ENCODE data around the gene RPL13.

RPL13 gene

GRCh38 chr16:89577055-89577759 lies 16.7 kb downstream of the RPL13 start:
- no peaks in the 10 kb centered on the region for H3K27me3 ChIP-seq (ENCODE audit: low read length)

GRCh38 chr16:89579351-89579750 lies 18.9 kb downstream of the RPL13 start:
- no peaks in the 10 kb centered on the region for H3K9me2 ChIP-seq (replicated peaks; ENCODE audit: insufficient read depth, low read length)
- H3K9ac ChIP-seq (ENCODE audit: low read length), result no peak overlapping the region
- no peaks in the 10 kb centered on the region for H3K27me3 ChIP-seq (ENCODE audit: low read length)
- no peak overlapping the region for H3K4me2 ChIP-seq (ENCODE audit: low read depth, low read length, poor library complexity, severe bottlenecking)
- no peaks in the 10 kb centered on the region for H3K36me3 ChIP-seq (ENCODE audit: low read length)
- TF ChIP-seq EZH2phosphoT487 (conservative IDR thresholded peaks at IDR 0.05; ENCODE audit: low read length) (no peak), CTCF (IDR thresholded peaks at IDR 0.05; ENCODE audit: insufficient read depth, low read length, poor library complexity, severe bottlenecking) (no peak)
- H3K4me3 ChIP-seq (ENCODE audit: insufficient read depth, low read length, poor library complexity, severe bottlenecking), result no peak overlapping the region
- no peaks in the 10 kb centered on the region for H3K9me3 ChIP-seq (ENCODE audit: insufficient read depth, low read length)
- no peak overlapping the region for H3K27ac ChIP-seq (ENCODE audit: low read depth, low read length)
- H3F3A ChIP-seq (ENCODE audit: insufficient read depth), result no peaks in the 10 kb centered on the region
- H3K79me2 ChIP-seq (ENCODE audit: insufficient read depth, low read length), result no peaks in the 10 kb centered on the region
- no peaks in the 10 kb centered on the region for H4K20me1 ChIP-seq (ENCODE audit: low read depth, low read length)
- H2AFZ ChIP-seq (ENCODE audit: low read depth, low read length, severe bottlenecking), result no peak overlapping the region

More at GRCh38 chr16:89577055-89577759, 16.7 kb downstream of the RPL13 start:
- no peaks in the 10 kb centered on the region for H3K9me3 ChIP-seq (ENCODE audit: insufficient read depth, low read length)
- no peaks in the 10 kb centered on the region for H4K20me1 ChIP-seq (ENCODE audit: low read depth, low read length)
- TF ChIP-seq CTCF (IDR thresholded peaks at IDR 0.05; ENCODE audit: insufficient read depth, low read length, poor library complexity, severe bottlenecking) (no peak), EZH2phosphoT487 (conservative IDR thresholded peaks at IDR 0.05; ENCODE audit: low read length) (no peak)
- H3K9ac ChIP-seq (ENCODE audit: low read length), result no peak overlapping the region
- H3K4me3 ChIP-seq (ENCODE audit: insufficient read depth, low read length, poor library complexity, severe bottlenecking), result no peak overlapping the region
- H3K9me2 ChIP-seq (replicated peaks; ENCODE audit: insufficient read depth, low read length), result no peaks in the 10 kb centered on the region
- H3K79me2 ChIP-seq (ENCODE audit: insufficient read depth, low read length), result no peaks in the 10 kb centered on the region
- no peak overlapping the region for H2AFZ ChIP-seq (ENCODE audit: low read depth, low read length, severe bottlenecking)
- H3F3A ChIP-seq (ENCODE audit: insufficient read depth), result no peaks in the 10 kb centered on the region
- no peak overlapping the region for H3K4me2 ChIP-seq (ENCODE audit: low read depth, low read length, poor library complexity, severe bottlenecking)
- no peak overlapping the region for H3K27ac ChIP-seq (ENCODE audit: low read depth, low read length)
- H3K36me3 ChIP-seq (ENCODE audit: low read length), result no peaks in the 10 kb centered on the region

GRCh38 chr16:89581045-89581695 lies 20.7 kb downstream of the RPL13 start:
- no peaks in the 10 kb centered on the region for H3F3A ChIP-seq (ENCODE audit: insufficient read depth)
- no peaks in the 10 kb centered on the region for H3K79me2 ChIP-seq (ENCODE audit: insufficient read depth, low read length)
- H3K9ac ChIP-seq (ENCODE audit: low read length), result no peak overlapping the region
- no peaks in the 10 kb centered on the region for H3K36me3 ChIP-seq (ENCODE audit: low read length)
- H3K27me3 ChIP-seq (ENCODE audit: low read length), result no peaks in the 10 kb centered on the region
- TF ChIP-seq CTCF (IDR thresholded peaks at IDR 0.05; ENCODE audit: insufficient read depth, low read length, poor library complexity, severe bottlenecking), result no peak
- TF ChIP-seq EZH2phosphoT487 (conservative IDR thresholded peaks at IDR 0.05; ENCODE audit: low read length), result no peak
- no peak overlapping the region for H3K27ac ChIP-seq (ENCODE audit: low read depth, low read length)
- H3K9me3 ChIP-seq (ENCODE audit: insufficient read depth, low read length), result no peaks in the 10 kb centered on the region
- H3K4me3 ChIP-seq (ENCODE audit: insufficient read depth, low read length, poor library complexity, severe bottlenecking), result no peak overlapping the region
- no peak overlapping the region for H3K4me2 ChIP-seq (ENCODE audit: low read depth, low read length, poor library complexity, severe bottlenecking)
- no peaks in the 10 kb centered on the region for H4K20me1 ChIP-seq (ENCODE audit: low read depth, low read length)
- no peaks in the 10 kb centered on the region for H3K9me2 ChIP-seq (replicated peaks; ENCODE audit: insufficient read depth, low read length)
- no peak overlapping the region for H2AFZ ChIP-seq (ENCODE audit: low read depth, low read length, severe bottlenecking)

All from SU-DHL-6 (cell line).